ENCODE data around the gene STARD9.
"Not testable (repeated sequence)": the region's sequence is repeated elsewhere in the genome, so short reads cannot be mapped to it uniquely, and the experiment has no call there.

Gene STARD9

GRCh38 chr15:42590619-42591237 is 15.3 kb downstream of the STARD9 start:
- in situ Hi-C loops (cut with MboI; ENCODE audit: low sequenced_read_pairs): no loop called here

- in situ Hi-C loops (cut with MboI; ENCODE audit: low sequenced_read_pairs): no loop called here
Observed at GRCh38 chr15:42591238-42591934, 16.0 kb downstream of the STARD9 start.

- in situ Hi-C loops (cut with MboI; ENCODE audit: low sequenced_read_pairs): no loop called here
Observed at GRCh38 chr15:42592716-42593115, 17.3 kb downstream of the STARD9 start.

GRCh38 chr15:42593143-42593542 is 17.7 kb downstream of the STARD9 start:
- in situ Hi-C loops (cut with MboI; ENCODE audit: low sequenced_read_pairs): no loop called here

GRCh38 chr15:42594095-42594494 is 18.7 kb downstream of the STARD9 start:
- in situ Hi-C loops (cut with MboI; ENCODE audit: low sequenced_read_pairs): no loop called here

GRCh38 chr15:42595626-42596240 is 20.3 kb downstream of the STARD9 start:
- in situ Hi-C loops (cut with MboI; ENCODE audit: low sequenced_read_pairs): no loop called here

GRCh38 chr15:42601316-42601715 is 25.9 kb downstream of the STARD9 start:
- in situ Hi-C loops (cut with MboI; ENCODE audit: low sequenced_read_pairs): not testable (repeated sequence)

GRCh38 chr15:42602501-42602900 is 27.1 kb downstream of the STARD9 start:
- in situ Hi-C loops (cut with MboI; ENCODE audit: low sequenced_read_pairs): no loop called here

- in situ Hi-C loops (cut with MboI; ENCODE audit: low sequenced_read_pairs): no loop called here
Observed at GRCh38 chr15:42603978-42604377, 28.6 kb downstream of the STARD9 start.

- in situ Hi-C loops (cut with MboI; ENCODE audit: low sequenced_read_pairs): no loop called here
Observed at GRCh38 chr15:42604894-42605744, 29.7 kb downstream of the STARD9 start.

GRCh38 chr15:42605796-42606195 is 30.4 kb downstream of the STARD9 start:
- in situ Hi-C loops (cut with MboI; ENCODE audit: low sequenced_read_pairs): no loop called here

- in situ Hi-C loops (cut with MboI; ENCODE audit: low sequenced_read_pairs): no loop called here
Observed at GRCh38 chr15:42608110-42608531, 32.7 kb downstream of the STARD9 start.

- in situ Hi-C loops (cut with MboI; ENCODE audit: low sequenced_read_pairs): no loop called here
Observed at GRCh38 chr15:42608752-42609488, 33.5 kb downstream of the STARD9 start.

GRCh38 chr15:42611532-42611931 is 36.1 kb downstream of the STARD9 start:
- in situ Hi-C loops (cut with MboI; ENCODE audit: low sequenced_read_pairs): no loop called here

- in situ Hi-C loops (cut with MboI; ENCODE audit: low sequenced_read_pairs): no loop called here
Observed at GRCh38 chr15:42612367-42612912, 37.0 kb downstream of the STARD9 start.

- in situ Hi-C loops (cut with MboI; ENCODE audit: low sequenced_read_pairs): no loop called here
Observed at GRCh38 chr15:42616107-42616506, 40.7 kb downstream of the STARD9 start.

- in situ Hi-C loops (cut with MboI; ENCODE audit: low sequenced_read_pairs): no loop called here
Observed at GRCh38 chr15:42619656-42620371, 44.4 kb downstream of the STARD9 start.

GRCh38 chr15:42621386-42621785 is 46.0 kb downstream of the STARD9 start:
- in situ Hi-C loops (cut with MboI; ENCODE audit: low sequenced_read_pairs): no loop called here

- in situ Hi-C loops (cut with MboI; ENCODE audit: low sequenced_read_pairs): no loop called here
Observed at GRCh38 chr15:42621996-42622925, 46.9 kb downstream of the STARD9 start.
